ENCODE measurements around the gene LGI4.

DNA sequence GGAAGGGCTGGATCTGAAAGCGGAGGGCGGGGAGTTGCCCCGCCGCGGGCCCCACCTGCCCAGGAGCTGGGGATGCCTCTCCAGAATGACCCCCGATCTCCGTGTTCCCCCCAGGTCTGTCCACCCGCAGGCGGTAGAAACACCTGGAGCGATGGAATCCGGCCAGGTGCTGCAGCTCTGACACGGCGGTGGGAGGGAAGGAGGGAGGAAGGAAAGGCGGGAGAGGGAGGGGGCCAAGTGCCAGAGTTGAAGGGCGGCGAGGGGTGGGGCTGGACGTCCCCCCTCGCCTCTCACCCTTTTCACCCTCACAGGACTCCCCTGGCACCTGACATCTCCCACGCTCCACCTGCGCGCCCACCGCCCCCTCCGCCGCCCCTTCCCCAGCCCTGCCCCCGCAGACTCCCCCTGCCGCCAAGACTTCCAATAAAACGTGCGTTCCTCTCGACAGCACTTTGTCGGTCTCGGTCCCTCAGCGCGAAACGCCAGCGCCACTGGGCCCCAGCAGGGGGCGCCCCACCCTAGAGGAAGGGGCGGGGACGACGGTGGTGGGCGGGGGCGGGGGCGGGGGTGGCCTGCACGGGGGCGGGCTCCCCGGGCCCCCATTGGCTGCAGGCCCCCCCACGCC is 7.9 kb upstream of the LGI4 start:
- peak in 1 of 4 experiments; percentile 53 for TF ChIP-seq CTCF (IDR thresholded peaks at IDR 0.05)
- no peak for TF ChIP-seq POLR2A (IDR thresholded peaks at IDR 0.05)
- no peak for TF ChIP-seq POLR2AphosphoS5 (IDR thresholded peaks at IDR 0.05)
- no peak for TF ChIP-seq EP300 (IDR thresholded peaks at IDR 0.05)

Measured in sigmoid colon (tissue), 4 donors.